Parathyroid adenoma (tissue), 2 donors: ENCODE data around the gene SORBS1.

Source experiments
- H2AFZ ChIP-seq: fragments of 300-600 bp; sonication (generic); one replicate; pipeline ENCODE4 v1.7.0; 2017; ENCODE audit warnings: antibody characterized with exemption, mild to moderate bottlenecking
- H3K27ac ChIP-seq: fragments of 300-600 bp; sonication (generic); one replicate; pipeline ENCODE4 v1.7.0; 2017
- H3K27me3 ChIP-seq: fragments of 300-600 bp; sonication (generic); one replicate; pipeline ENCODE4 v1.7.0; 2017; ENCODE audit warnings: low read length; ENCODE audit not compliant: control insufficient read depth, insufficient read depth
- H3K36me3 ChIP-seq: fragments of 300-600 bp; sonication (generic); one replicate; pipeline ENCODE4 v1.7.0; 2017; ENCODE audit warnings: low read length; ENCODE audit not compliant: control insufficient read depth, insufficient read depth
- H3K4me1 ChIP-seq: fragments of 300-600 bp; sonication (generic); one replicate; pipeline ENCODE4 v1.7.0; 2017; ENCODE audit warnings: control low read depth
- H3K4me2 ChIP-seq: fragments of 300-600 bp; sonication (generic); one replicate; pipeline ENCODE4 v1.7.0; 2017; ENCODE audit warnings: low read length
- H3K4me3 ChIP-seq: fragments of 300-600 bp; sonication (generic); one replicate; pipeline ENCODE4 v1.7.0; 2017; ENCODE audit warnings: low read depth, low read length
- H3K79me2 ChIP-seq: fragments of 300-600 bp; sonication (generic); one replicate; pipeline ENCODE4 v1.7.0; 2017; ENCODE audit warnings: control low read depth
- H3K9ac ChIP-seq: fragments of 300-600 bp; sonication (generic); one replicate; pipeline ENCODE4 v1.7.0; 2017; ENCODE audit warnings: mild to moderate bottlenecking
- H3K9me3 ChIP-seq: fragments of 300-600 bp; sonication (generic); one replicate; pipeline ENCODE4 v1.7.0; 2017; ENCODE audit warnings: low read length; ENCODE audit not compliant: control insufficient read depth
- CTCF ChIP-seq: fragments of 300-600 bp; sonication (generic); IDR thresholded peaks from one replicate; pipeline ENCODE4 v1.7.0; 2017; ENCODE audit warnings: antibody characterized with exemption, mild to moderate bottlenecking
- donor health status: primary hyperparathyroidism.

Gene SORBS1

DNA sequence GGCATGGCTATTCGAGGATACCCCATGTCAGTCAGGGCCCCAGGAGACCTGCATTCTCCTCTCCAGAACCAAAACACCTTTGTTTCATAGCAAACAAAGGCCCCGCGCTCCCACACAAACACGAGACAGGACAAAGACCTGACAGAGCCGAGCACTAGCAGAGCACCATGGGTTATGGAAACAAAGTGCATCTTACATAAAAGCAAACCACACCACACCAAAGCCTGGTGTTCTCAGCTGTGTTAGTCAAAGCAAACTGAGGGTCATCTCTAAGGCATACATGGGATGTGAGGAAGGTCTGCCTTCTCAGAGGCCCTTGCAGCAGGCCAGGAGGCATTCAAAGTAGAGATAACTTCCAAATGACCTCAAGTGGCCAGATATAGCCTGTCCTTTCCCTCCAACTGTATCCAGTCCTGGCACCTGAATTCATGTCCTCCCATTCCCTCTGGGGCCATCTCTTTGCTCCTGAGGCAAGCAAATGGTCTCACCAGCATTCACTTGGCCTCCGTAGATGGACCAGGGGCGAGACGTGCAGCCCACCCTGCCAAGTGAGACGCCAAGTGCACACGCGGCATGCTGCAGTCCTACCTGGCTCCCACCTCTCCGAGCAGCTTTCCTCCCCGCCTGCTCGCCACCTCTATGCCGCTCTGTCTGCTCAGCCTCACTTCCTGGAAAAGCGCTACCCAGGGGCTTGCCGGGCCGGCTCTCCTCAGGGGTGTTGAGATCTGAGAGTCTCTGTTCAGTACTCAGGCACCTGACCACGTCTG lies 225.1 kb downstream of the SORBS1 start:
- Histone ChIP-seq H3K4me1 (no peaks in the 10 kb centered on the region), H3K79me2 (no peaks in the 10 kb centered on the region), H2AFZ (no peak overlapping the region), H3K27ac (peak overlapping the region; percentile 89), H3K9me3 (no peaks in the 10 kb centered on the region), H3K4me2 (no peak overlapping the region), H3K9ac (no peak overlapping the region), H3K36me3 (no peaks in the 10 kb centered on the region), H3K27me3 (no peaks in the 10 kb centered on the region), H3K4me3 (no peak overlapping the region)
- no peak for TF ChIP-seq CTCF

DNA sequence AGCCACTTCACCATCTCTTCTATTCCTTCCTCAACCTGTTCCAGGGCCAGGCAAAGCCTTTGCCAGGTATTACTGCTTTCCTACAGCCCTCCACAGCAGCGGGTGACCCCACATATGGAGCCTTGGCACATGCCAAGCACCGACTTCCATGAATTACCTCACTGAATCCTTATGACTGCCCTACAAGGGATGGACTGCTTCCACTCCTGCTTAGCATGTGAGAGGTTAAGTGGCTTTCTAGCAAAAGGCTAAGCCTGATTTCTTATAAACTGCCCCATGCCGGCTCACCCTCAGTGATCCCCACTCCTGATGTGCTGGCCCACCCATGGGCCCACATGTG lies 226.4 kb downstream of the SORBS1 start:
- Histone ChIP-seq H3K4me1 (no peaks in the 10 kb centered on the region), H3K27ac (peak overlapping the region; percentile 89), H3K27me3 (no peaks in the 10 kb centered on the region), H3K4me3 (no peak overlapping the region), H3K9me3 (no peaks in the 10 kb centered on the region), H3K4me2 (no peak overlapping the region), H3K36me3 (no peaks in the 10 kb centered on the region), H3K79me2 (no peaks in the 10 kb centered on the region), H3K9ac (no peak overlapping the region), H2AFZ (no peak overlapping the region)
- TF ChIP-seq CTCF: no peak

DNA sequence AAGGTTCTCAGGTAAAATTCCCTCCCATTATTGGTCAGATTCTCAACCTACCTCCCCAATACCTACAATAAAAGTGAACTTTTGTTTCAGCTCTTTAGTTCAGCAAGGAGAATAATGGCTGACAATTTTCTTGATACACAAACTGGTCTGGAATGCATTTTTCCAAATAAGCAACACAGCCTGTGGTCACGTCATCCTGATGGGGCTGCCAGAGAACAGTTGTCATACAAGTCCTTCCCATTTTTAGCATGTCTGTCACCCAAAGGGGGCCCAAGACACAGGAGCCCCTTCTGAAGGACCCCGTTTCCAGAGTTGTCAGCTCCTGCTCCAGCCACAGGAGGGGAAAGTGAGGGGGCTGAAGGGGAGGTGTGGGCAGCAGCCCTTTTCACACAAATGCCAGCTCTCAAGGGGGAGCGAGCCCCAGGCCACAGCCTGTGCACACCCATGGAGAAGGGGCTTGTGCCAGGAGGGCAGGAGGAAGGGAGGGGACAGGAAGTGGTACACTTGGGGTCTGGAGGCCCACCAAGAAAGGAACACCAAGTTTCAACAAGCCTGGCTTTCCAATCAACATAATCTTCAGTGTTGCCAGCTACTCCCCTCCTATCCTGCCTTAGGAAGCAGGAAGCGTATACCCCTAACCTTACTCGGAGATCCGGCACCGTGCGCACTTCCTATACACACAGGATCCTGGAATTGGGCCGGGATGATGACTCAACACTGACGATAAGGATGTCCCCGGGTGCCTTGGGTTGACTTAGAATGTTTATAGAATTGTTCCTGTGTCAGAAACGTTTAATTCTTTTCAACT lies 227.0 kb downstream of the SORBS1 start:
- H3K79me2 ChIP-seq: no peaks in the 10 kb centered on the region
- no peak overlapping the region for H3K4me3 ChIP-seq
- no peak for TF ChIP-seq CTCF
- H3K4me1 ChIP-seq: no peaks in the 10 kb centered on the region
- no peak overlapping the region for H2AFZ ChIP-seq
- no peaks in the 10 kb centered on the region for H3K27me3 ChIP-seq
- no peak overlapping the region for H3K9ac ChIP-seq
- no peaks in the 10 kb centered on the region for H3K36me3 ChIP-seq
- H3K9me3 ChIP-seq: no peaks in the 10 kb centered on the region
- H3K4me2 ChIP-seq: no peak overlapping the region
- H3K27ac ChIP-seq: peak overlapping the region; percentile 89

DNA sequence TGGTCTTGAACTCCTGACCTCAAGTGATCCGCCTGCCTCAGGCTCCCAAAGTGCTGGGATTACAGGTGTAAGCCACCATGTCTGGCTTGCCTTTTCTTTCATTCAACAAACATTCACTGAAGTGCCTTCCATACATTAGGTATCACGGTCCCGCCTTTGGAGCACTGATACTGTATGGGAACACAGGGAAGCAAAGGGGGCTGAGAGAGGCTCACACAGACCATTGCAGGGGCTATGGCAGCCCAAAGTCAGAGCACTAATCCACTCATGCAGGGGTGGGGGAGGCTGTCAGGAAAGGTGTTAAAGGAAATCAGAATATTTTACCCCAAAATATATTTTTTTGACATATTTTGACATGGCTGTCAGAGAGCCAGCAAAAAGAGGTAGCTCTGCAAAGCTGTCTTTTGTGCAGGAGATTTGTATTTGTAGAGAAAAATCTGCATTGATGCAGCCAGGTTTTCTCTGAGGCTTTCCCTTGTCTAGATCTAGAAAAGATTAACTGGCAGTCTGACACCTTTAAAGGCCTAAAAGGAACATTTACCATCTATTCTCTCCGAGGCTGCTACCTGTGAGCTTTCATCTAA lies 228.4 kb downstream of the SORBS1 start:
- no peak overlapping the region for H3K9ac ChIP-seq
- no peak for TF ChIP-seq CTCF
- no peaks in the 10 kb centered on the region for H3K36me3 ChIP-seq
- no peaks in the 10 kb centered on the region for H3K9me3 ChIP-seq
- H2AFZ ChIP-seq: no peak overlapping the region
- no peaks in the 10 kb centered on the region for H3K27me3 ChIP-seq
- H3K4me1 ChIP-seq: no peaks in the 10 kb centered on the region
- H3K4me2 ChIP-seq: no peak overlapping the region
- H3K27ac ChIP-seq: no peak overlapping the region
- H3K4me3 ChIP-seq: no peak overlapping the region
- H3K79me2 ChIP-seq: no peaks in the 10 kb centered on the region
